Peyer's patch (tissue), 4 donors: ENCODE measurements around the gene CTXN3.

Source experiments
- POLR2A ChIP-seq, 2 donors: fragments of 450-650 bp; IDR thresholded peaks; one replicate each; pipeline ENCODE4 v1.5.1; 2017; ENCODE audit warnings: antibody characterized with exemption in 2 of 2, mild to moderate bottlenecking in 2 of 2, moderate library complexity in 2 of 2
- TF ChIP-seq, protein P1 (sequence below), 6 experiments: fragments of 450-650 bp in 4 of 6; fragments of 200-600 bp in 2 of 6; sonication (generic) in 1 of 6; IDR thresholded peaks; one replicate each; pipeline ENCODE4 v1.5.1; 2017 to 2019; ENCODE audit warnings: antibody characterized with exemption in 6 of 6, mild to moderate bottlenecking in 3 of 6, moderate library complexity in 1 of 6

DNA sequence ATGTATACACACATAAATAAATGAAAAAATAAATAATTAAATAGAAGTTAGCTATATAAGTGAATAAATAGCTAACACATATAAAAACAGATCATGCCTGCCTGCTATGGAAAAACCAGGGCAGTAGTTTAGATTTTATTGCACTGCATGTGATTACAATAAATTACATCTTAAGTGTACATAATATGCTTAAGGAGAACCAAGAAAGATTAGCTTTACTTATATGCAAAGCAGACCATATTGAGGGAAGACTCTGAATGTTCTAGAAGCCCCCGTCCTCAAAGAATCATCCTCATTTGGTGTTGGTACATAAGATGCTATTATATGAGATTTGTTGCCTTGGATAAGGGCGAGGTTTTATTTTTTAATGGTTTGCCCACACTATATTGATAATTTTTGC, 5.9 kb upstream of the CTXN3 start:
- TF ChIP-seq, protein P1, sequence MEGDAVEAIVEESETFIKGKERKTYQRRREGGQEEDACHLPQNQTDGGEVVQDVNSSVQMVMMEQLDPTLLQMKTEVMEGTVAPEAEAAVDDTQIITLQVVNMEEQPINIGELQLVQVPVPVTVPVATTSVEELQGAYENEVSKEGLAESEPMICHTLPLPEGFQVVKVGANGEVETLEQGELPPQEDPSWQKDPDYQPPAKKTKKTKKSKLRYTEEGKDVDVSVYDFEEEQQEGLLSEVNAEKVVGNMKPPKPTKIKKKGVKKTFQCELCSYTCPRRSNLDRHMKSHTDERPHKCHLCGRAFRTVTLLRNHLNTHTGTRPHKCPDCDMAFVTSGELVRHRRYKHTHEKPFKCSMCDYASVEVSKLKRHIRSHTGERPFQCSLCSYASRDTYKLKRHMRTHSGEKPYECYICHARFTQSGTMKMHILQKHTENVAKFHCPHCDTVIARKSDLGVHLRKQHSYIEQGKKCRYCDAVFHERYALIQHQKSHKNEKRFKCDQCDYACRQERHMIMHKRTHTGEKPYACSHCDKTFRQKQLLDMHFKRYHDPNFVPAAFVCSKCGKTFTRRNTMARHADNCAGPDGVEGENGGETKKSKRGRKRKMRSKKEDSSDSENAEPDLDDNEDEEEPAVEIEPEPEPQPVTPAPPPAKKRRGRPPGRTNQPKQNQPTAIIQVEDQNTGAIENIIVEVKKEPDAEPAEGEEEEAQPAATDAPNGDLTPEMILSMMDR (IDR thresholded peaks at IDR 0.05) = no peak
- no peak for TF ChIP-seq POLR2A (IDR thresholded peaks at IDR 0.05)
